Neural cell (in vitro differentiated cells): Measurements from ENCODE around the gene MYO18B.

Source experiments
- CTCF ChIP-seq: fragments of 450-650 bp; IDR thresholded peaks from 2 replicates; pipeline ENCODE4 v1.5.1; 2014; ENCODE audit warnings: antibody characterized with exemption, mild to moderate bottlenecking, moderate library complexity; ENCODE audit not compliant: poor library complexity, severe bottlenecking
- REST ChIP-seq: IDR thresholded peaks from 2 replicates; pipeline ENCODE4 v1.6.1; 2012; ENCODE audit warnings: borderline replicate concordance

GRCh38 chr22:25753252-25753651, 11.3 kb downstream of the MYO18B start:
- TF ChIP-seq CTCF (no peak), REST (no peak)
